Lower leg skin (tissue), 3 donors: Measurements from ENCODE around the gene AGAP9.
"Not testable (repeated sequence)": the region's sequence is repeated elsewhere in the genome, so short reads cannot be mapped to it uniquely, and the experiment has no call there.

Experiments
- POLR2A ChIP-seq, 2 donors: fragments of 450-650 bp; IDR thresholded peaks; one replicate each; pipeline ENCODE4 v1.6.1; 2016 to 2017; ENCODE audit warnings: antibody characterized with exemption in 2 of 2, mild to moderate bottlenecking in 1 of 2, moderate library complexity in 1 of 2
- TF ChIP-seq, protein P1 (sequence below), 3 donors: fragments of 450-650 bp; IDR thresholded peaks; one replicate each; pipeline ENCODE4 v1.5.1; 2016; ENCODE audit warnings: antibody characterized with exemption in 3 of 3, mild to moderate bottlenecking in 3 of 3, moderate library complexity in 2 of 3

DNA sequence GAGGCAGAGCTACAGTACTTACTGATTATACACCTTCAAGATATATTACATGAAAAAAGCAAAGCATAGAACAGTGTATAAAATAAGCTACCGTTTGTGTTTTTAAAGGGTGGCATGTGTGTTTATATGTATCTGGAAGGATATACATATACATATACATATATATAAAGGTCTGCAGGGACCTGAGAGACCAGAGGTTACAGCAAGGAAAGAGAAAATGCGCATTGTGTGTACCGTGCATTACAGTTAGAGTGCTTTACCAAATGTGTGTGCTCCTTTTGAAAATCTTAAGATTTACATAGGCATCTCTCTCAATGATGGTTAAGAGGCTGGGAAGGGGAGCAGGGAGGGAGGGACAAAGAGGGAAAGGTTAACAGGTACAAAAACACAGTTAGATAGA lies 23.8 kb upstream of the AGAP9 start:
- TF ChIP-seq, protein P1, sequence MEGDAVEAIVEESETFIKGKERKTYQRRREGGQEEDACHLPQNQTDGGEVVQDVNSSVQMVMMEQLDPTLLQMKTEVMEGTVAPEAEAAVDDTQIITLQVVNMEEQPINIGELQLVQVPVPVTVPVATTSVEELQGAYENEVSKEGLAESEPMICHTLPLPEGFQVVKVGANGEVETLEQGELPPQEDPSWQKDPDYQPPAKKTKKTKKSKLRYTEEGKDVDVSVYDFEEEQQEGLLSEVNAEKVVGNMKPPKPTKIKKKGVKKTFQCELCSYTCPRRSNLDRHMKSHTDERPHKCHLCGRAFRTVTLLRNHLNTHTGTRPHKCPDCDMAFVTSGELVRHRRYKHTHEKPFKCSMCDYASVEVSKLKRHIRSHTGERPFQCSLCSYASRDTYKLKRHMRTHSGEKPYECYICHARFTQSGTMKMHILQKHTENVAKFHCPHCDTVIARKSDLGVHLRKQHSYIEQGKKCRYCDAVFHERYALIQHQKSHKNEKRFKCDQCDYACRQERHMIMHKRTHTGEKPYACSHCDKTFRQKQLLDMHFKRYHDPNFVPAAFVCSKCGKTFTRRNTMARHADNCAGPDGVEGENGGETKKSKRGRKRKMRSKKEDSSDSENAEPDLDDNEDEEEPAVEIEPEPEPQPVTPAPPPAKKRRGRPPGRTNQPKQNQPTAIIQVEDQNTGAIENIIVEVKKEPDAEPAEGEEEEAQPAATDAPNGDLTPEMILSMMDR (IDR thresholded peaks at IDR 0.05) = not testable (repeated sequence)
- TF ChIP-seq POLR2A (IDR thresholded peaks at IDR 0.05) = not testable (repeated sequence)
